DOHH2 (cell line): Measurements from ENCODE around the gene USP40.

Source experiments
- H3F3A ChIP-seq: fragments of 200-600 bp; sonication (generic), shearing (Covaris generic); 2 replicates; pipeline ENCODE4 v1.6.0; 2016; ENCODE audit warnings: antibody characterized with exemption, mild to moderate bottlenecking; ENCODE audit not compliant: control insufficient read depth, insufficient read depth
- H3K27ac ChIP-seq: fragments of 200-600 bp; sonication (generic); 2 replicates; pipeline ENCODE4 v1.5.1; 2014; ENCODE audit warnings: low read depth, mild to moderate bottlenecking, low read length, moderate library complexity
- H3K27me3 ChIP-seq: fragments of 200-600 bp; sonication (generic); 2 replicates; pipeline ENCODE4 v1.6.1; 2014; ENCODE audit warnings: mild to moderate bottlenecking, low read length, mixed read lengths; ENCODE audit not compliant: control insufficient read depth
- H3K36me3 ChIP-seq: fragments of 200-600 bp; sonication (generic); 2 replicates; pipeline ENCODE4 v1.6.1; 2014; ENCODE audit warnings: mild to moderate bottlenecking, low read length, moderate library complexity, mixed read lengths; ENCODE audit not compliant: control insufficient read depth
- H3K4me1 ChIP-seq: fragments of 200-600 bp; sonication (generic); 2 replicates; pipeline ENCODE4 v1.6.1; 2014; ENCODE audit warnings: mild to moderate bottlenecking, low read length, mixed read lengths; ENCODE audit not compliant: control insufficient read depth
- H3K4me2 ChIP-seq: fragments of 200-600 bp; sonication (generic); 2 replicates; pipeline ENCODE4 v1.6.0; 2014; ENCODE audit warnings: mild to moderate bottlenecking, low read length, moderate library complexity
- H3K4me3 ChIP-seq: fragments of 200-600 bp; sonication (generic); 2 replicates; pipeline ENCODE4 v1.5.1; 2014; ENCODE audit warnings: mild to moderate bottlenecking, low read length, mixed read lengths
- H3K79me2 ChIP-seq: fragments of 200-600 bp; sonication (generic); 2 replicates; pipeline ENCODE4 v1.6.1; 2014; ENCODE audit warnings: mild to moderate bottlenecking, low read length, mixed read lengths; ENCODE audit not compliant: control insufficient read depth
- H3K9me2 ChIP-seq: fragments of 200-600 bp; sonication (generic); replicated peaks from 2 replicates; pipeline ENCODE4 v1.6.1; 2014; ENCODE audit warnings: mild to moderate bottlenecking, low read length, mixed read lengths; ENCODE audit not compliant: control insufficient read depth
- H3K9me3 ChIP-seq: fragments of 200-600 bp; sonication (generic); 2 replicates; pipeline ENCODE4 v1.6.1; 2014; ENCODE audit warnings: antibody characterized with exemption, low read length, mixed read lengths; ENCODE audit not compliant: control insufficient read depth, insufficient read depth
- H4K20me1 ChIP-seq: fragments of 200-600 bp; sonication (generic); 2 replicates; pipeline ENCODE4 v1.6.0; 2014; ENCODE audit warnings: low read depth, mild to moderate bottlenecking, antibody characterized with exemption, low read length, moderate library complexity; ENCODE audit not compliant: control insufficient read depth, insufficient read depth
- EZH2phosphoT487 ChIP-seq: fragments of 200-600 bp; sonication (generic); IDR thresholded peaks from 2 replicates; pipeline ENCODE4 v1.6.1; 2017; ENCODE audit warnings: borderline replicate concordance, mild to moderate bottlenecking, antibody characterized with exemption, low read length, moderate library complexity, mixed read lengths
- TF ChIP-seq, protein P1 (sequence below): fragments of 200-600 bp; sonication (generic); IDR thresholded peaks from one replicate; pipeline ENCODE4 v1.5.1; 2014; ENCODE audit warnings: antibody characterized with exemption, mild to moderate bottlenecking, low read depth, low read length; ENCODE audit not compliant: poor library complexity, severe bottlenecking

USP40 gene

DNA sequence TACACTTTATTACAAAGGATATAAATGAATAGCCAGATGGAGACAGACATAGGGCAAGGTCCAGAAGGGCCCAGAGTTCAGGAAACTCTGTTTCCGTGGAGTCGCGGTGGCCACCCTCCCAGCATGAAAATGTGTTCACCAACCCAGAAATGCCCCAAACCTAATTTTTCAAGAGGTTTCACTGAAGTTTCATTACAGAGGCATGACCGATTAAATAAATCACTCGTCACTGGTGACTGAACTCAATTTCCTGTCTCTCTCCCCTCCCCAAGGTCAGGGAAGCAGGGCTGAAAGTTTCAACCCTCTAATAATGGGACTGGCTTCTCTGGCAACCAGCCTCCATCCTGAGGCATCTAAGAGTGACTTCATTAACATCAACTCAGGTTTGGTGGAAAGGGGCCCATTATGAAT, 22.4 kb downstream of the USP40 start:
- Histone ChIP-seq H3K27me3 (no peaks in the 10 kb centered on the region), H3F3A (no peaks in the 10 kb centered on the region), H3K4me1 (peaks cover 10% of the 10 kb centered on the region), H3K36me3 (peaks cover 4% of the 10 kb centered on the region; the same call in 1 of the 2 replicates), H4K20me1 (no peaks in the 10 kb centered on the region), H3K4me2 (no peak overlapping the region), H3K9me2 (no peaks in the 10 kb centered on the region), H3K4me3 (no peak overlapping the region), H3K9me3 (no peaks in the 10 kb centered on the region), H3K79me2 (no peaks in the 10 kb centered on the region), H3K27ac (no peak overlapping the region)
- TF ChIP-seq, protein P1, sequence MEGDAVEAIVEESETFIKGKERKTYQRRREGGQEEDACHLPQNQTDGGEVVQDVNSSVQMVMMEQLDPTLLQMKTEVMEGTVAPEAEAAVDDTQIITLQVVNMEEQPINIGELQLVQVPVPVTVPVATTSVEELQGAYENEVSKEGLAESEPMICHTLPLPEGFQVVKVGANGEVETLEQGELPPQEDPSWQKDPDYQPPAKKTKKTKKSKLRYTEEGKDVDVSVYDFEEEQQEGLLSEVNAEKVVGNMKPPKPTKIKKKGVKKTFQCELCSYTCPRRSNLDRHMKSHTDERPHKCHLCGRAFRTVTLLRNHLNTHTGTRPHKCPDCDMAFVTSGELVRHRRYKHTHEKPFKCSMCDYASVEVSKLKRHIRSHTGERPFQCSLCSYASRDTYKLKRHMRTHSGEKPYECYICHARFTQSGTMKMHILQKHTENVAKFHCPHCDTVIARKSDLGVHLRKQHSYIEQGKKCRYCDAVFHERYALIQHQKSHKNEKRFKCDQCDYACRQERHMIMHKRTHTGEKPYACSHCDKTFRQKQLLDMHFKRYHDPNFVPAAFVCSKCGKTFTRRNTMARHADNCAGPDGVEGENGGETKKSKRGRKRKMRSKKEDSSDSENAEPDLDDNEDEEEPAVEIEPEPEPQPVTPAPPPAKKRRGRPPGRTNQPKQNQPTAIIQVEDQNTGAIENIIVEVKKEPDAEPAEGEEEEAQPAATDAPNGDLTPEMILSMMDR = no peak
- no peak for TF ChIP-seq EZH2phosphoT487

DNA sequence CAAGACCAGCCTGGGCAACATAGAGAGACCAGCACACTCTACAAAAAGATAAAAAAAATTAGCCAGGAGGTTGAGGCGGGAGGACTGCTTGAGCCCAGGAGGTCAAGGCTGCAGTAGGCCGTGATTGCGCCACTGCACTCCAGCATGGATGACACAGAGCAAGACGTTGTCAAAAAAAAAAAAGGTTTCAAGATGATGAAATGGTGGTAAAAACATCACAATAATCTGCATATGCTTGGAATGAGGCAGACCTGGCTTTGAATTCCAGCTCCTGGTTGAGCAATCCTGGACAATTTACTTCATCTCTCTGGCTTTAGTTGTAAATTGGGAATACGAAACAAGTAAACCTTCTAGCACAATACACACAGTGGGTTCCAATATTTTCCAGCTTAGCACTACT, 24.1 kb downstream of the USP40 start:
- peaks cover 10% of the 10 kb centered on the region for H3K4me1 ChIP-seq
- H4K20me1 ChIP-seq = no peaks in the 10 kb centered on the region
- H3K9me3 ChIP-seq = no peaks in the 10 kb centered on the region
- no peaks in the 10 kb centered on the region for H3K79me2 ChIP-seq
- H3F3A ChIP-seq = no peaks in the 10 kb centered on the region
- no peaks in the 10 kb centered on the region for H3K36me3 ChIP-seq
- H3K27me3 ChIP-seq = no peaks in the 10 kb centered on the region
- no peak overlapping the region for H3K4me2 ChIP-seq
- no peak overlapping the region for H3K27ac ChIP-seq
- no peaks in the 10 kb centered on the region for H3K9me2 ChIP-seq
- no peak overlapping the region for H3K4me3 ChIP-seq
- TF ChIP-seq, protein P1 = no peak
- no peak for TF ChIP-seq EZH2phosphoT487

DNA sequence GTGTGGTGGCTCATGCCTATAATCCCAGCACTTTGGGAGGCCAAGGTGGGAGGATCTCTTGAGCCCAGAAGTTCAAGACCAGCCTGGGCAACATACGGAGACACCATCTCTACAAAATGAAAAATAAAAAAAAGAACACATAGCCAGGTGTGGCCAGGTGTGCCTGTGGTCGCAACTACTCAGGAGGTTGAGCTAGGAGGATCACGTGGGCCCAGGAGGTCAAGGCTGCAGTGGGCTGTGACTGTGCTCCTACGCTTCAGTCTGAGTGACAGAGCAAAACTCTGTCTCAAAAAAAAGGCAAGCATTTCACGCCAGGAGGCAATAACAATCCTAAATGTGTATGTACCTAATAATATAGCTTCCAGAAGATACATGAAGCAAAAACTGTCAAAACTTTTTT, 27.8 kb downstream of the USP40 start:
- H3K4me2 ChIP-seq = no peak overlapping the region
- no peak overlapping the region for H3K4me3 ChIP-seq
- H3K9me2 ChIP-seq = no peaks in the 10 kb centered on the region
- no peaks in the 10 kb centered on the region for H3F3A ChIP-seq
- no peaks in the 10 kb centered on the region for H3K79me2 ChIP-seq
- H4K20me1 ChIP-seq = no peaks in the 10 kb centered on the region
- TF ChIP-seq, protein P1 = no peak
- TF ChIP-seq EZH2phosphoT487 = no peak
- H3K27me3 ChIP-seq = no peaks in the 10 kb centered on the region
- peaks cover 7% of the 10 kb centered on the region for H3K4me1 ChIP-seq
- no peaks in the 10 kb centered on the region for H3K36me3 ChIP-seq
- no peaks in the 10 kb centered on the region for H3K9me3 ChIP-seq
- H3K27ac ChIP-seq = no peak overlapping the region

DNA sequence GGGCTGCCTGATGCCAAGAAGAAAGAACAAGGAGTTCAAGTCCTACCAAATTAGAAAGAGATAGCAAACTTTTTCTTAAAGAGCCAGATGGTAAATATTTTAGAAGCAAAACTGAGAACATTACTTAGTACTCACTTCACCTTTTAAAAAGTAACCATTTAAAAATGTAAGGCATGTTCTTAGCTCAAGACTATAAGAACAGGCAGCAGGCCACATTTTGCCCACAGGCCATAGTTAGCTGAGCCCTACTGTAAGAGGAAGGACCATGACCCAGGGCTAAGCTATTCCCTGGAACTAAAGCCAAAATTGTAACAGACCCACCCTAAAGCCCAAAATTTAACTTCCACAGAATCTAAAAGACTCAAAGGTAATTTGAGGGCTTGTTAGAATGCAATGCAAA, 31.3 kb downstream of the USP40 start:
- Histone ChIP-seq H3K9me2 (no peaks in the 10 kb centered on the region), H3K79me2 (no peaks in the 10 kb centered on the region), H3K4me2 (no peak overlapping the region), H3K27me3 (no peaks in the 10 kb centered on the region), H3K36me3 (peaks cover 8% of the 10 kb centered on the region), H4K20me1 (no peaks in the 10 kb centered on the region), H3K27ac (no peak overlapping the region), H3K4me3 (no peak overlapping the region), H3K4me1 (peaks cover 11% of the 10 kb centered on the region), H3K9me3 (no peaks in the 10 kb centered on the region), H3F3A (no peaks in the 10 kb centered on the region)
- TF ChIP-seq EZH2phosphoT487 = no peak
- TF ChIP-seq, protein P1 = no peak
